Testis (tissue), 2 donors: ENCODE measurements around the gene C1S.

Source experiments
- POLR2A ChIP-seq: fragments of 450-650 bp; IDR thresholded peaks from one replicate; pipeline ENCODE4 v1.6.1; 2017; ENCODE audit warnings: antibody characterized with exemption, mild to moderate bottlenecking, moderate library complexity
- TF ChIP-seq, protein P1 (sequence below), 3 experiments: fragments of 450-650 bp in 2 of 3; fragments of 200-600 bp in 1 of 3; sonication (generic) in 1 of 3; IDR thresholded peaks; one replicate each; pipeline ENCODE4 v1.5.1; 2016 to 2019; ENCODE audit warnings: antibody characterized with exemption in 3 of 3, mild to moderate bottlenecking in 2 of 3, moderate library complexity in 1 of 3

- TF ChIP-seq, protein P1, sequence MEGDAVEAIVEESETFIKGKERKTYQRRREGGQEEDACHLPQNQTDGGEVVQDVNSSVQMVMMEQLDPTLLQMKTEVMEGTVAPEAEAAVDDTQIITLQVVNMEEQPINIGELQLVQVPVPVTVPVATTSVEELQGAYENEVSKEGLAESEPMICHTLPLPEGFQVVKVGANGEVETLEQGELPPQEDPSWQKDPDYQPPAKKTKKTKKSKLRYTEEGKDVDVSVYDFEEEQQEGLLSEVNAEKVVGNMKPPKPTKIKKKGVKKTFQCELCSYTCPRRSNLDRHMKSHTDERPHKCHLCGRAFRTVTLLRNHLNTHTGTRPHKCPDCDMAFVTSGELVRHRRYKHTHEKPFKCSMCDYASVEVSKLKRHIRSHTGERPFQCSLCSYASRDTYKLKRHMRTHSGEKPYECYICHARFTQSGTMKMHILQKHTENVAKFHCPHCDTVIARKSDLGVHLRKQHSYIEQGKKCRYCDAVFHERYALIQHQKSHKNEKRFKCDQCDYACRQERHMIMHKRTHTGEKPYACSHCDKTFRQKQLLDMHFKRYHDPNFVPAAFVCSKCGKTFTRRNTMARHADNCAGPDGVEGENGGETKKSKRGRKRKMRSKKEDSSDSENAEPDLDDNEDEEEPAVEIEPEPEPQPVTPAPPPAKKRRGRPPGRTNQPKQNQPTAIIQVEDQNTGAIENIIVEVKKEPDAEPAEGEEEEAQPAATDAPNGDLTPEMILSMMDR (IDR thresholded peaks at IDR 0.05): no peak
- TF ChIP-seq POLR2A: no peak
Measured at GRCh38 chr12:7092986-7093460, 32.5 kb downstream of the C1S start.
